MCF 10A (cell line): ENCODE results near the gene ADIRF. TPM values are rescaled to one million over a fixed set of nuclear protein-coding genes. Genes with fewer than 3 reads are reported as not detected.

Source experiments
- BruUV-seq: library from RNA; stranded (reverse); fragments of 400-500 nt; replicated peaks from 2 replicates; lab custom pipeline; 2021; lab: Mats Ljungman, UMichigan
- CTCF ChIA-PET: fragments of 300-600 bp; sonication (Branson Sonifier 250); formaldehyde crosslinking; extraction: SDS; loops from one replicate; lab custom pipeline; 2021; ENCODE audit warnings: antibody characterized with exemption, inconsistent platforms; lab: Yijun Ruan, JAX
- POLR2A ChIA-PET: fragments of 300-600, 350-650 bp; sonication (Branson Sonifier 250); formaldehyde crosslinking; extraction: SDS; loops from one replicate; lab custom pipeline; 2020; ENCODE audit warnings: antibody characterized with exemption, inconsistent platforms; lab: Yijun Ruan, JAX
- DNase-seq: peaks from one replicate; pipeline ENCODE4 v3.0.0-alpha.2; 2018; ENCODE audit not compliant: unreplicated experiment
- H3K27ac Mint-ChIP-seq: one replicate; pipeline ENCODE4 v1.8.0; 2022; ENCODE audit warnings: mild to moderate bottlenecking, low read depth, mixed read lengths; ENCODE audit not compliant: unreplicated experiment
- H3K27me3 Mint-ChIP-seq: one replicate; pipeline ENCODE4 v1.8.0; 2022; ENCODE audit warnings: mixed read lengths; ENCODE audit not compliant: insufficient read depth, unreplicated experiment
- H3K36me3 Mint-ChIP-seq: one replicate; pipeline ENCODE4 v1.8.0; 2022; ENCODE audit warnings: mild to moderate bottlenecking, moderate library complexity, mixed read lengths; ENCODE audit not compliant: insufficient read depth, unreplicated experiment
- H3K4me1 Mint-ChIP-seq: one replicate; pipeline ENCODE4 v1.8.0; 2022; ENCODE audit warnings: mixed read lengths; ENCODE audit not compliant: insufficient read depth, unreplicated experiment
- H3K4me3 Mint-ChIP-seq: one replicate; pipeline ENCODE4 v1.8.0; 2022; ENCODE audit warnings: mild to moderate bottlenecking, moderate library complexity, mixed read lengths; ENCODE audit not compliant: unreplicated experiment
- H3K9me3 Mint-ChIP-seq: one replicate; pipeline ENCODE4 v1.8.0; 2022; ENCODE audit warnings: mixed read lengths; ENCODE audit not compliant: unreplicated experiment
- intact Hi-C: fragments of 100-400 bp; cut with micrococcal nuclease; formaldehyde crosslinking; loops from 2 replicates; pipeline ENCODE4 v1.14.1; 2022
- total RNA-seq: library from RNA; stranded (reverse); gene quantifications from 2 replicates; pipeline ENCODE4 v1.2.3, GENCODE V29; 2022
- TF ChIP-seq, protein P1 (sequence below): fragments of 200-600 bp; IDR thresholded peaks from one replicate; pipeline ENCODE4 v1.8.0; 2022; ENCODE audit warnings: antibody characterized with exemption, mild to moderate bottlenecking; ENCODE audit not compliant: unreplicated experiment

Gene ADIRF
- total RNA-seq, 1 experiment from 2014 or later, result 60.3 TPM

- CTCF ChIA-PET, result interaction anchor here (0.6 to 3.5 kb wide), 5 partner anchors 11 to 231 kb away, joined by 3 to 22 read pairs (median 4); partner anchors contain the start of gene ADIRF
- intact Hi-C loops, result no loop called here
- DNase-seq, result no peak
- Mint-ChIP-seq H3K9me3 (peaks cover 7% of the 10 kb centered on the region), H3K4me3 (no peak overlapping the region), H3K27ac (no peak overlapping the region), H3K27me3 (no peaks in the 10 kb centered on the region), H3K4me1 (peaks cover 12% of the 10 kb centered on the region), H3K36me3 (no peaks in the 10 kb centered on the region)
- TF ChIP-seq, protein P1, sequence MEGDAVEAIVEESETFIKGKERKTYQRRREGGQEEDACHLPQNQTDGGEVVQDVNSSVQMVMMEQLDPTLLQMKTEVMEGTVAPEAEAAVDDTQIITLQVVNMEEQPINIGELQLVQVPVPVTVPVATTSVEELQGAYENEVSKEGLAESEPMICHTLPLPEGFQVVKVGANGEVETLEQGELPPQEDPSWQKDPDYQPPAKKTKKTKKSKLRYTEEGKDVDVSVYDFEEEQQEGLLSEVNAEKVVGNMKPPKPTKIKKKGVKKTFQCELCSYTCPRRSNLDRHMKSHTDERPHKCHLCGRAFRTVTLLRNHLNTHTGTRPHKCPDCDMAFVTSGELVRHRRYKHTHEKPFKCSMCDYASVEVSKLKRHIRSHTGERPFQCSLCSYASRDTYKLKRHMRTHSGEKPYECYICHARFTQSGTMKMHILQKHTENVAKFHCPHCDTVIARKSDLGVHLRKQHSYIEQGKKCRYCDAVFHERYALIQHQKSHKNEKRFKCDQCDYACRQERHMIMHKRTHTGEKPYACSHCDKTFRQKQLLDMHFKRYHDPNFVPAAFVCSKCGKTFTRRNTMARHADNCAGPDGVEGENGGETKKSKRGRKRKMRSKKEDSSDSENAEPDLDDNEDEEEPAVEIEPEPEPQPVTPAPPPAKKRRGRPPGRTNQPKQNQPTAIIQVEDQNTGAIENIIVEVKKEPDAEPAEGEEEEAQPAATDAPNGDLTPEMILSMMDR, result no peak
- no TSS peak for BruUV-seq
- POLR2A ChIA-PET, result interaction anchor here (0.6 to 1.6 kb wide), 5 partner anchors 9 to 230 kb away, joined by 3 to 6 read pairs (median 6); partner anchors contain the start of gene ADIRF
Observed at GRCh38 chr10:86956848-86957448, 11.3 kb upstream of the ADIRF start.

GRCh38 chr10:86957471-86958115 lies 10.7 kb upstream of the ADIRF start, which contains the start of gene MMRN2:
Gene MMRN2 (minus strand): TSS chr10:86957615. CDS start chr10:86957541, 74 bp downstream.
- no peak for DNase-seq
- peaks cover 12% of the 10 kb centered on the region for H3K4me1 Mint-ChIP-seq
- H3K27me3 Mint-ChIP-seq, result no peaks in the 10 kb centered on the region
- H3K36me3 Mint-ChIP-seq, result no peaks in the 10 kb centered on the region
- intact Hi-C loops, result no loop called here
- TF ChIP-seq, protein P1, result no peak
- H3K27ac Mint-ChIP-seq, result no peak within 1 kb of the TSS
- POLR2A ChIA-PET, result interaction anchor here (0.6 to 2.0 kb wide), 4 partner anchors 9 to 16 kb away, joined by 3 to 43 read pairs (median 6); partner anchors contain the start of gene ADIRF
- peaks cover under 1% of the 10 kb centered on the region for H3K9me3 Mint-ChIP-seq
- no TSS peak for BruUV-seq
- CTCF ChIA-PET, result interaction anchor here (0.7 to 3.5 kb wide), 4 partner anchors 10 to 130 kb away, joined by 3 to 22 read pairs (median 11); partner anchors contain the start of gene ADIRF
- peak within 1 kb of the TSS; percentile 41 for H3K4me3 Mint-ChIP-seq

DNA sequence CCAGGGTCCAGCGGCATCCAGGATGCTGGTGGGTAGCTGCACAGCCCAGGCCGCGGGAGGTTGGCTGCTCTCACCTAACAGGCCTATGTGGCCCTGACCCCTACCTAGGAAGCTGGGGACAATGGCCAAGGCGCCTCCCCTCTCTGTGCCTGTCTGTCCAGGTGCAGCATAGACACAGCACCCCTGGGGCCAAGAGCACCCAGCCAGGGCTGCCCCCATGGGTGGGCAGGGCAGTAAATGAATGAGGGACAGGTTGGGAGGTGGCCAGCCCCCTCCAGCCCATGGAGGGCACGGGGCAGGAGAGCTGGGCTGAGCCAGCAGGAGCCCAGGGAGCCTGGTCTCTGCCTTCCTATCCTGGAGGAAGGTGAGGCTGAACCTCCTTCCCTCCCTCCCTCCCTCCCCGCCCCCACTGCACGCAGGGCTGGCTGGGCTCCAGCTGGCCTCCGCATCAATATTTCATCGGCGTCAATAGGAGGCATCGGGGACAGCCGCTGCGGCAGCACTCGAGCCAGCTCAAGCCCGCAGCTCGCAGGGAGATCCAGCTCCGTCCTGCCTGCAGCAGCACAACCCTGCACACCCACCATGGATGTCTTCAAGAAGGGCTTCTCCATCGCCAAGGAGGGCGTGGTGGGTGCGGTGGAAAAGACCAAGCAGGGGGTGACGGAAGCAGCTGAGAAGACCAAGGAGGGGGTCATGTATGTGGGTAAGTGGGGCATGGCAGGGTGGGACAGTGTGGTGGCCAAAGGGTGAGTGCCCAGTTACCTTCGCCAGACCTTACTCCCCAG lies 10.0 kb upstream of the ADIRF start, which contains the start of gene SNCG:
Gene SNCG, plus strand, starts transcription at position 484 of the 785 bp plus-strand sequence. Its CDS starts 99 bp downstream, at position 583.
- peaks cover 12% of the 10 kb centered on the region for H3K4me1 Mint-ChIP-seq
- H3K36me3 Mint-ChIP-seq, result no peaks in the 10 kb centered on the region
- ChIA-PET CTCF (interaction anchor here (1.0 to 3.5 kb wide), 3 partner anchors 9 to 20 kb away, joined by 3 to 22 read pairs (median 18); partner anchors contain the start of gene ADIRF), POLR2A (interaction anchor here (0.6 to 2.0 kb wide), 4 partner anchors 8 to 21 kb away, joined by 3 to 43 read pairs (median 4); partner anchors contain the start of gene ADIRF)
- H3K27ac Mint-ChIP-seq, result no peak within 1 kb of the TSS
- DNase-seq, result peak; percentile 71
- TF ChIP-seq, protein P1, result no peak
- H3K9me3 Mint-ChIP-seq, result no peaks in the 10 kb centered on the region
- H3K4me3 Mint-ChIP-seq, result peak within 1 kb of the TSS; percentile 57
- H3K27me3 Mint-ChIP-seq, result no peaks in the 10 kb centered on the region
- intact Hi-C loops, result no loop called here
- BruUV-seq, result no TSS peak
